ENCODE results near the gene CEMIP2.

DNA sequence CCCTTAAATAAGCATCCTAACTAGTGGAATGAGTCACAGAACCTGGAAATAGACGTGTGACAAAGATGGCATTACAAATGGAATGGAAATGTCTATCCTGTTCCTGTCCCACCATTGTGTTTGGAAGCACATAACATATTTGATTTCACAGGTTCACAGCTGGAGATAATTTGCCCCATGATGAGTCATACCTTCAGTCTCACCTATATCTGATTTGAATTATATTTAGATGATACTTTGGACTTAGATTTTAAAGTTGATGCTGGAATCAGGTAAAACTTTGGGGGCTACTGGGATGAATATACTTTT, 92.5 kb downstream of the CEMIP2 start:
- TF ChIP-seq, protein P1, sequence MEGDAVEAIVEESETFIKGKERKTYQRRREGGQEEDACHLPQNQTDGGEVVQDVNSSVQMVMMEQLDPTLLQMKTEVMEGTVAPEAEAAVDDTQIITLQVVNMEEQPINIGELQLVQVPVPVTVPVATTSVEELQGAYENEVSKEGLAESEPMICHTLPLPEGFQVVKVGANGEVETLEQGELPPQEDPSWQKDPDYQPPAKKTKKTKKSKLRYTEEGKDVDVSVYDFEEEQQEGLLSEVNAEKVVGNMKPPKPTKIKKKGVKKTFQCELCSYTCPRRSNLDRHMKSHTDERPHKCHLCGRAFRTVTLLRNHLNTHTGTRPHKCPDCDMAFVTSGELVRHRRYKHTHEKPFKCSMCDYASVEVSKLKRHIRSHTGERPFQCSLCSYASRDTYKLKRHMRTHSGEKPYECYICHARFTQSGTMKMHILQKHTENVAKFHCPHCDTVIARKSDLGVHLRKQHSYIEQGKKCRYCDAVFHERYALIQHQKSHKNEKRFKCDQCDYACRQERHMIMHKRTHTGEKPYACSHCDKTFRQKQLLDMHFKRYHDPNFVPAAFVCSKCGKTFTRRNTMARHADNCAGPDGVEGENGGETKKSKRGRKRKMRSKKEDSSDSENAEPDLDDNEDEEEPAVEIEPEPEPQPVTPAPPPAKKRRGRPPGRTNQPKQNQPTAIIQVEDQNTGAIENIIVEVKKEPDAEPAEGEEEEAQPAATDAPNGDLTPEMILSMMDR (IDR thresholded peaks at IDR 0.05): no peak
- TF ChIP-seq POLR2A (IDR thresholded peaks at IDR 0.05): no peak
- TF ChIP-seq POLR2AphosphoS5 (IDR thresholded peaks at IDR 0.05): no peak

Data from sigmoid colon (tissue), 4 donors.